Hepatocyte (in vitro differentiated cells): ENCODE data around the gene SEMA4G.
"Not testable (repeated sequence)": the region's sequence is repeated elsewhere in the genome, so short reads cannot be mapped to it uniquely, and the experiment has no call there.

ENCODE experiments used
- EZH2 ChIP-seq: fragments of 200-600 bp; sonication (generic); IDR thresholded peaks from 2 replicates; pipeline ENCODE4 v1.6.1; 2016; ENCODE audit warnings: antibody characterized with exemption, mild to moderate bottlenecking, borderline replicate concordance
- EZH2phosphoT487 ChIP-seq: fragments of 200-600 bp; sonication (generic); IDR thresholded peaks from one replicate; pipeline ENCODE4 v1.6.1; 2018; ENCODE audit warnings: antibody characterized with exemption, mild to moderate bottlenecking, low read depth, moderate library complexity; ENCODE audit not compliant: unreplicated experiment, severe bottlenecking
- TF ChIP-seq, protein P1 (sequence below): fragments of 200-600 bp; sonication (generic); IDR thresholded peaks from 2 replicates; pipeline ENCODE4 v1.5.1; 2016; ENCODE audit warnings: antibody characterized with exemption, mild to moderate bottlenecking; ENCODE audit not compliant: poor library complexity

- TF ChIP-seq, protein P1, sequence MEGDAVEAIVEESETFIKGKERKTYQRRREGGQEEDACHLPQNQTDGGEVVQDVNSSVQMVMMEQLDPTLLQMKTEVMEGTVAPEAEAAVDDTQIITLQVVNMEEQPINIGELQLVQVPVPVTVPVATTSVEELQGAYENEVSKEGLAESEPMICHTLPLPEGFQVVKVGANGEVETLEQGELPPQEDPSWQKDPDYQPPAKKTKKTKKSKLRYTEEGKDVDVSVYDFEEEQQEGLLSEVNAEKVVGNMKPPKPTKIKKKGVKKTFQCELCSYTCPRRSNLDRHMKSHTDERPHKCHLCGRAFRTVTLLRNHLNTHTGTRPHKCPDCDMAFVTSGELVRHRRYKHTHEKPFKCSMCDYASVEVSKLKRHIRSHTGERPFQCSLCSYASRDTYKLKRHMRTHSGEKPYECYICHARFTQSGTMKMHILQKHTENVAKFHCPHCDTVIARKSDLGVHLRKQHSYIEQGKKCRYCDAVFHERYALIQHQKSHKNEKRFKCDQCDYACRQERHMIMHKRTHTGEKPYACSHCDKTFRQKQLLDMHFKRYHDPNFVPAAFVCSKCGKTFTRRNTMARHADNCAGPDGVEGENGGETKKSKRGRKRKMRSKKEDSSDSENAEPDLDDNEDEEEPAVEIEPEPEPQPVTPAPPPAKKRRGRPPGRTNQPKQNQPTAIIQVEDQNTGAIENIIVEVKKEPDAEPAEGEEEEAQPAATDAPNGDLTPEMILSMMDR: not testable (repeated sequence)
- not testable (repeated sequence) for TF ChIP-seq EZH2phosphoT487, EZH2
These were observed 6.1 kb downstream of the SEMA4G start for GRCh38 chr10:100975397-100975796.
